Measurements from ENCODE around the gene HAUS2.
"Not testable (repeated sequence)": the region's sequence is repeated elsewhere in the genome, so short reads cannot be mapped to it uniquely, and the experiment has no call there.

HAUS2 gene

DNA sequence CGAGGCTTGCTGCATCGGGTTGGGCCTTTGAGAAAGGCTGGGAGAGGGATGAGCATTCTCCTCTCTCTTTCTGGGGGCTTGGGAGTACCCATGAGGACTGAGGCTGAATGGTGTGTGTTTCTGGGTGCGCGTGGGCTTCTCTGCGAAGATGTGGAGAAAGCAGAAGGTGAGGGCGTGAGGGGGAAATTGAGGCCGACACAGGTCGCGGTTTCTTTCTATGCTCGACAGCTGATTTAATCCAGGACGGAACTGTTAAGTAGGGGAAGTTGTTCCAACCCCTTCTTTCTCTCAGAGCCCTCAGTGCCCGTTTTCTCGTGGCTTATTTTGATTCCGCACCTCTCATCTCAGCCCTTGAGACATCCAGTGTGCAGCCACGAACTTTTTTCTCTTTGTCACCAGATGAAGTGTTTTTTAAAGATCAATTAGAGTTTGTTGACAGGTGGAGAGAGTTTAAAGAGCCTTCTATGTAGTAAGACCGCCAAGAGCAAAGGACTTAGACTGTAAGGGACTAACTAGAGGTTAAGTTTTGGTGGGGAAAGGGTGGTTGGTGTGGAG lies 27.5 kb downstream of the HAUS2 start:
- DNase-seq (ENCODE audit: low read depth in 3 of 3), result no peak

DNA sequence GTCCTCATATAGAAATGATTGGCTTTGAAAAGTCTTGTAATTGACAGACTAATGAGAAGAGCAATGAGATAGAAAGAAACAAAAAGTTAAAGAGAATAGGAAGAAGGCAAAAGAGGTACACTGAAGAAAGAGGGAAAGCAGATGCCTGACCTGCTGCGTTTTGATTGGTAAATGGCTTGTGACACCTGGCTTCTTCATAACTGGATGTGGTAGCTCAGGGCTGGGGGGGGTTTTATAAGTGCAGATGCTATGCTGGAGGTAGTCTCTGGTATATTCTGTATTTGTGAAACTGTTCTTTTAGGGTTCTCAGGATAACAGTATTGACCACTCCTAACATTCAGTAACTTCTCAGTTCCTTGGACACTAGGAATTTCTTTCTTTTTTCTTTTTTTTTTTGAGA lies 28.1 kb downstream of the HAUS2 start:
- DNase-seq (ENCODE audit: low read depth in 3 of 3), result no peak

DNA sequence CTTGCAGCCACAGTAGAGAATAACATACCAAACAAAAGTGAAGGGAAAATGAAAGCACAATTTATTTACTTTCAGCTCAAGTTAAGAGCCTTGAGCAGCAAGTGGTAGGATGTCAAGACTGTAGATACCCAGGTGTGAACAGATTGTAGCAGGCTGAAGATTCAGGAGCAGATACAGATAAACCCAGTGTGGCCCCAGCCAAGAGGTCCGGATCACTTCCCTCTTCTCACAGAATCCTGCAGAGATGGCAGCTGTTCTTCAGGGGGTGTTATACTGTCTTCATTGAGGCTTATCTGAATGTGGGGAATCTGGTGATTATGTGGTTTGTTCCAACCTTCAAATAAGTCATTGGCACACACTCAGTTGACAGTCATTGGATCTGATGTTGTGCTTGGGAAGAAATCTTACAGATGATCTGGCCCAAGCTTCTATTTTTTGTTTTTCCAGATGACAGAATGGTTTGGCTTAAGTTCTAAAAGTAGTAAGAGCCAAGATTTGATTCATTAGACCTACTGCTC lies 28.9 kb downstream of the HAUS2 start:
- DNase-seq (ENCODE audit: low read depth in 3 of 3), result no peak

DNA sequence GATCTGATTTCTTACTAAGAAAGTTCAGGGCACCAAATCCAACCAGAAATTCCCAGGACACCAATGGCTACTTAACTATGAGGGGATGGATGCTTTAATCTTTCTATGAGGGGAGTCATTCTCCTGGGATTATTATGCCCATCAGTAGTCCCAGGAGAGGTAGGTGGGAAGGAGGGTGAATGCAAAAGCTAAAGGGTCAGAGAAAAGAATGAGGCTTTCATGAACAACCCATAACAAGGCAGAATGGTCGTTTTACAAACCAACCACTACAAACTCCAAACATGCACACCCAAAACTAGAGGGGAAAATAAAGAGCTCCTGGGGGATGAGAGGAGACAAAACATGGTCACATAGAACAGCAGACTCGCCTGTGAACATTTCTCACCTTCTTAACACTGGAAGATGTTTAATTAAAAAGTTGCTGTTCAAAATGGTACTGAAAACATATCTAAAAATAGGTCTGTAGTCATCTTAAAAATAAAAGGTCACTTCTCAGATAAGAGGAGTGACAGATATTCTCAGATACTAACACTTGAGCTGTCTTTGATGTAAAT lies 30.4 kb downstream of the HAUS2 start:
- DNase-seq (ENCODE audit: low read depth in 3 of 3), result no peak

DNA sequence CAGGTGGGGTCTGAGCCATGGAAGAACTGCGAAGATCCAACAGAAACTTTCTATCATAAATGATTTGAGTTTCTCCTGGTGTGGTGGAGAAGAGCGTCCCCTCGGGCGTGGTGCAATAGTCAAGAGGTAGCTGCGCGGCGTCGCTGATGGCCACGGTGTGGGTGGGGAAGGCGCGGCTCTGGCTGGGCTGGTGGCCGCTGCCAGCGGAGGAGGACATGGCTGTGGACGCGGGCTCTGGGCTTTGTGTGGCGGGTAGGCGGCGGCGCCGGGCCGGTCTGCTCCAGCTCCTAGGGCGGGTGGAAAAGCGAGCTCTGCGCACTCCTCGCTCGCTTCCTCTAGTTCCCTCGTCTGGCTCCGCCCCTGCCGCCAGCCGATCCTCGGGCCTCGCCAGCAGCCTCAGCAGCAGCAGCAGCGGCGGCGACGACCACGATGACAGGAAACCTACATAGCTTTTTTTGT lies 32.7 kb downstream of the HAUS2 start:
- peak; percentile 47 to 66 (median 54) for DNase-seq (ENCODE audit: low read depth in 3 of 3)

DNA sequence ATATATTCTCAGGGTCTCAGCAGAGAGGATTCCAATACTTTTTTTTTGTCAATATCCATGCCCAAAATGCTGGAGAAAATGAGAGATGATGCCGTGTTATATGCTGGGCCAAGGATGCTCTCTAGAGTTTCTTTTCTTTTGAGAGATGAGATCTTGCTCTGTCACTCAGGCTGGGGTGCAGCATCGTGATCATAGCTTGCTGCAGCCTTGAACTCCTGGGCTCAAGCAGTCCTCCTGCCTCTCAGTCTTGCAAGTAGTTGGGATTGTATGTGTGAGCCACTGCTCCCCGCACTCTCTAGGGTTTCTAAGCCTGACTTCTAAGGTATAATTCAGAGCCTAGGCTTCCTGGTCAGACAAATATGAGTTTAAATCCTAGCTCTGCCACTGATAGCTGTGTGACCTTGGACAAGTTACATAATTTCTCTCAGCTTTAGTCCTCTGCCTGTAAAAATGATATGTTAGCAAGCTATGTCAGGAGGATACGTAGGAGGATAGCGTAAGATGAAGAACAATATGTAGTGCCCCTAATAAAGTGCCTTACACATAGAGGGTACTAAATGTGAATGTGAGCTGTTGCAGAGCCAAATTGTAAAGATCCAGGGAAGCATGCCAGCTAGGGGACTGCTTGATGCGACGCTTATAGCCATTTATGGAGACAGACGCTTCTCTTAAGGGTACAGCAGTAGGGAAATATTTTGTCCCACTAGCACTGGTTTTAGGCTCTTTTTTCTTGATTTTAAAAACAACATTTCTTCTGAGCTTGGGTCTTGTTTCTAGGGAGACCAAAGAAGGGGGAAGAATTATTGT lies 34.1 kb downstream of the HAUS2 start:
- no peak for DNase-seq (ENCODE audit: low read depth in 3 of 3)

DNA sequence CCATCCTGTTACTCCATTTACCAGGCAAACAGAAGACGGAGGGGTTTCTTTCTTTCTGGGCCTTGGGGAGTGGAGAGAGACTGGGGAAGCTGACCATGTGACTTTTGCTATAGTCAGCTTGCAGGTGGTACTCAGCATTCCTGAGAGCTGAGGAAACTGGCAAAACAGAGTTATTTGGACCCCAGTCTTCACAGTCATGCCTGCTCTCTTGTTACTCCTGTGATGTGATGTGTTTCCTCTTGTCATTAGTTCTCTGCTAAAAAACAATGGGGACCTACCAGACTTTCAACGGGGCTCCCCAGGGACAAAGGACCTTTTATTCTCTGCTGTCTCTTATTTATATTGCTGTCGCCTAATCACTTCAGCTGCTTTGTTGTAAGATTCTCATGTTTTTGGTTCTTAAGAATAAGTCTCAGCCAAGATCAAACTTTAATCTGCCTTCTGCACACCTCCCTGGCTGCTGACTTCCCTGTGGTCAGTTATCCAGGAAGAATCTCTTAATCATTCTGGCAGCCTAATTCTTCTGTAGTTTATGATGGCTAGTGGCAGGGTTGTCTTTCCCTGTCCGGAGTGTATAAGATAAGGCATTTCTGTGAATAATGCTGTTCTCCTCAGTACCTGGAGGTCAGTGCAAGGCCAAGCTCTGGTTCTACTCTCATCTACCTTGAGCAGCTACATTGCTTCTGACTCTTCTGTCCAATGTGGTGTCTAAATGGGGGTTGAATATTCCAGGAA lies 35.6 kb downstream of the HAUS2 start:
- no peak for DNase-seq (ENCODE audit: low read depth in 3 of 3)

DNA sequence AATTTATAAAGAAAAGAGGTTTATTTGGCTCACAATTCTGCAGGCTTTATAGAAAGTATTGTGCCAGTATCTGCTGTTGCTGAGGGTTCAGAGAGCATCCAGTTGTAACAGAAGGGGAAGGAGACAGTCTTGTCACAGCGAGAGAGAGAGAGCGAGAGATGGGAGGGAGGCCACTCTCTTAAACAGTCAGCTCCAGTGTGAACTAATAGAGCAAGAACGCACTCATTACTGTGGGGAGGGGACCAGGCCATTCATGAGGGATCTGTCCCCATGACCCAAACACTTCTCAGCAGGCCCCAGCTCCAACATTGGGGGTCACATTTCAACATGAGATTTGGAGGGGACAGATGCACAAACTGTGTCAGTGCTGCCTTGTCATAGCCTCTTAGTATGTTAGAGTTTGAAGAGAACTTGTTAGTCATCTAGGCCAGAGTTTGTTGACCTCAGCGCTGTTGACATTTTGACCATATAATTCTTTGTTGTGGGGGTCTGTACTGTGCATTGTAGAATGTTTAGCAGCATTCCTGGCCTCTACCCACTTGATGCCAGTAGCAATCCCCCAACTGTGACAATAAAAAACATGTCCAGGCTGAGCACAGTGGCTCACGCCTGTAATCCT lies 42.1 kb downstream of the HAUS2 start:
- DNase-seq (ENCODE audit: low read depth in 3 of 3), result no peak

DNA sequence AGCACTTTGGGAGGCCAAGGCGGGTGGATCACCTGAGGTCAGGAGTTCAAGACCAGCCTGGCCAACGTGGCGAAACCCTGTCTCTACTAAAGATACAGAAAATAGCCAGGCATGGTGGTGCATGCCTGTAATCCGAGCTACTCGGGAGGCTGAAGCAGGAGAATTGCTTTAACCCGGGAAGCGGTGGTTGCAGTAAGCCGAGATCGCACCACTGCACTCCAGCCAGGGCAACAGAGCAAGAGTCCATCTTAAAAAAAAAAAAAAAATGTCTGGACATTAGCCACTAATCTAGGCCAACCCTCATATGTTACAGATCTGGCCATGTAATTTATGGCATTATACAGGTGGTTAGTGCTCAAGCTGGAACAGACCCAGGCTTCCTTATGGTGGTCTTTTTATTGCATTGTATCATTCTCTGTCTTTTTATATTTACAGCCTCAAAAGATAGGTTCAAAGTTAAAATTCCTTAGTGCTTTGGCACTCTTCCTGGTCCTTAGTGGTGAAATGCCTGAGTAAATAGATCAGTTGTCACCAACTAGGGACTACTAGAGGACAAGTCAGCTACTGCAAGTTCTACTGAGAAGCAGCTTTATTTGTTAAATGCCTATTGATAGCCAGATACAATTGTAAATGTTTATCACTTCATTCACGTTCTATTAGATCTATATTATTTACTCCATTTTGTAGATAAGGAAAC lies 42.7 kb downstream of the HAUS2 start:
- DNase-seq (ENCODE audit: low read depth in 3 of 3), result no peak

DNA sequence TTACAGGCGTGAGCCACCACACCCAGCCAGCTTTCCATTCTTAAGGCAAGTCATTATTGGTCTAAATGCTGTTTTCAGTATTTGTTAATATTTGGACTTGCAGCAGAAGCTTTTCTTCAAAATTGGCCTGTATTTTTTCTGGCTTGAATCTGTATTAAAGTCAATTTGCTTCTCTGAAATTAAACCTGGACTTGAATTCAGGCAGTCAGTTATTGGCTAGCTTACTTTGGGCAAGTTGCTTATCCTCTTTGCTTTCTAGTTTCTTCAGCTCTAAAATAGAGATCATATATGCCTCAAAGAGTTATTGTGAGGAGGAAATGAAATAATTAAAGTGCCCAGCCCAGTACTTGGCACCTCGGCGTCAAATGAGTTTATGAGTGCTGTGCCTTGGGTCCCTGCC lies 44.1 kb downstream of the HAUS2 start:
- DNase-seq (ENCODE audit: low read depth in 3 of 3), result no peak

DNA sequence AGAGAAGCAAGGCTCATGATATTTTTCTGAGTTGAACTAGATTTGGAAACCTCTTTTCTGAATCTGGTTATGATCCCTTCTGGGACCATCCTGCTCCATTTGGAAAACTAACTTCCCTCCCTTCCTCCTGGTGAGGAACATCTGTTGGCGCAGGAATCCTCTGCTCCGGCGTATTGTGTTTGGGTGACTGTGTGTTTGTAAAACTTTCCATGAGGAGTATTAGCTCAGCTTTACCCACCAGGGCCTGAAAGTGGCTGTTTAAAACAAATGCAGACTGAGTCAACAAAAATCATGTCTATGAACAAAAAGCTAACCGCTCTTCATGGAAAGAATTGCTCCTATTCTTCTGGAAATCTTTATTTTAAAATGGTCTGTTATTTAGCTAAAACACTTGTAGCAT lies 44.5 kb downstream of the HAUS2 start:
- no peak for DNase-seq (ENCODE audit: low read depth in 3 of 3)

DNA sequence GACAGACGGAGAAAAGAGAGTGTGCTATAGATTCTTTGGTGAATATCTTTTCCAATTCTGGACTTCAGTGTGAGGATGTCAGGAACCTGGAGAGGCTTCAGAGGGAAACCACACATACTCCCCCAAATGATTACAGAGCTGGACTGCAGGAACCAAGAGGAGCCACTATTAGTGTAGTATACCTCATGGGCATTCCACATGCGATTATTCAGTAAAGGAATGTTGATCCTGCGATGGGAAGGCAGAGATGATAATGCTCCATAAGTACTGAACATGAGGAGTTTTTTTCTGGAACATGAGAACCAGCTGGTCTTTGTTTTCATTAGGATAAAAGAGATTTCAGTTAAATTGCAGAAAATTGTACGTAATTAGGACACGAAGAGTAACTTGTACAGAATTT lies 45.5 kb downstream of the HAUS2 start:
- no peak for DNase-seq (ENCODE audit: low read depth in 3 of 3)

DNA sequence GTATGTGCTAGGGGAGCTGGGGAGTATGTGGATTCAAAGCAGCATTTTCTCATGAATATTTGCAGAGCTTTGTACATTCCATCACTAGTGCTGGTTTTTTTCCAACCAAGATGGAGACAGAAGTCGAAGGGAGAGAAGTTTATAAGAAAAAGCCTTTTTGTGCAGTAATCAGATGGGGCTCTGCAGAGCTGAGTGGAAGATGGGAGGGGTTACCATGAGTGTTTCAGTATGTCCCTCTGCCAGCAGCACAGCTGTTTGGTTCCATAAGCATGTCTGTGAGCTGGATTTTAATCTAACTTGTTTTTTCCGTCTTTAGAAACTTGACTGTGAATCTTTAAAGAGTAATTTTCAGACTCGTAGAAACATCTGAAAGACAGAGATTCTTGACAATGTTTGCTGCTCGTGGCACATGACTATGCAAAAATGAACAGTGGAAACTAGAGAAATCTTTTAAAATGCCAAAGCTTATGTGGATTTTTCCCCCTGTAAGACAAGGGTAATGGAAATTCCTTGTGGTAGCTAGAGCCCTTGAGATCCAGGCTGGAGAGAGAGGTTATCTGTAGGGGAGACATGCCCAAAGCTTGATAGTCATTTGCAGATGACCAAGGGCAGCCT lies 47.1 kb downstream of the HAUS2 start:
- no peak for DNase-seq (ENCODE audit: low read depth in 3 of 3)

DNA sequence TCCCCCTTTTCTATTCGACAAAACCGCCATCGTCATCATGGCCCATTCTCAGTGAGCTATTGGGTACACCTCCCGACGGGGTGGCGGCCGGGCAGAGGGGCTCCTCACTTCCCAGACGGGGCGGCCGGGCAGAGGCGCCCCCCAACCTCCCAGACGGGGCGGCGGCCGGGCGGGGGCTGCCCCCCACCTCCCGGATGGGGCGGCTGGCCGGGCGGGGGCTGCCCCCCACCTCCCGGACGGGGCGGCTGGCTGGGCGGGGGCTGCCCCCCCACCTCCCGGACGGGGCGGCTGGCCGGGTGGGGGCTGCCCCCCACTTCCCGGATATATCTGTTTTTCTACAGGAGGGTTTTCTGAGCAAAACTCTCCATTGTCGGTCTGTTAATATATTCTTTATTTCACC lies 52.7 kb downstream of the HAUS2 start:
- not testable (repeated sequence) for DNase-seq (ENCODE audit: low read depth in 3 of 3)

DNA sequence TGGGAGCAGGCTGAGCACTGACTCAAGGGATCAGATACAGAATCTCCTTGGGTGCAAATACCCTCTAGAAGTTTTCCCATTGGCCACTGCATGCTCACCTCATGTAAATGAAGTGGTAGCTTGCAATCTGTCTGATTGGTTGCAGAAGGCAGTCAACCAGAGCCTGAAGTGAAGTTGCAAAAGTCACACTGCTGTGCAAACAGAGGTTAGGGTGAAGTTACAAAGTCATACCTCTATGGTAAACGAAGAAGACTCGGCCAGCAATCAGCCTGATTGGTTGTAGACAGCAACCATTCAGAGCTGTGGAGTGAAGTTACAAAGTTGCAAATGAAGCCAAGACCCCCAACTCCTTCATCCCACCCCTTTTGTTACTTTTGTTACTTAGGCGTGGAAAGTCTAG lies 53.9 kb downstream of the HAUS2 start:
- DNase-seq (ENCODE audit: low read depth in 3 of 3), result no peak

DNA sequence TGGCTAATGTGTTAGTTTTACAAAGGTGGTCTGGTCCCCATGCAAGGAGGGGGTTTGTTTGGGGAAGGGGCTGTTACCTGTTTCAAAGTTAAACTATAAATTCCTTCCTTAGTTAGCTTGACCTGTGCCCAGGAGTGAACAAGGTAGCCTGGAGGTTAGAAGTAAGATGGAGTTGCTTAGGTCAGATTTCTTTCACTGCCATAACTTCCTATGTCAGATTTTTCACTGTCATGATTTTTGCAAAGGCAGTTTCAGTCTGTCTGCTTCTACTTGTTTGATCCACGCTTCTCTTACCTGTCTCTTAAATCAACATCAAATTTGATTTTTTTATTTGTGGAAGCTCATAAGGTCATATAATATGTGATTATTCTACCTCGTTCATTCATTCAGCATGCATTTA lies 55.3 kb downstream of the HAUS2 start:
- no peak for DNase-seq (ENCODE audit: low read depth in 3 of 3)

DNA sequence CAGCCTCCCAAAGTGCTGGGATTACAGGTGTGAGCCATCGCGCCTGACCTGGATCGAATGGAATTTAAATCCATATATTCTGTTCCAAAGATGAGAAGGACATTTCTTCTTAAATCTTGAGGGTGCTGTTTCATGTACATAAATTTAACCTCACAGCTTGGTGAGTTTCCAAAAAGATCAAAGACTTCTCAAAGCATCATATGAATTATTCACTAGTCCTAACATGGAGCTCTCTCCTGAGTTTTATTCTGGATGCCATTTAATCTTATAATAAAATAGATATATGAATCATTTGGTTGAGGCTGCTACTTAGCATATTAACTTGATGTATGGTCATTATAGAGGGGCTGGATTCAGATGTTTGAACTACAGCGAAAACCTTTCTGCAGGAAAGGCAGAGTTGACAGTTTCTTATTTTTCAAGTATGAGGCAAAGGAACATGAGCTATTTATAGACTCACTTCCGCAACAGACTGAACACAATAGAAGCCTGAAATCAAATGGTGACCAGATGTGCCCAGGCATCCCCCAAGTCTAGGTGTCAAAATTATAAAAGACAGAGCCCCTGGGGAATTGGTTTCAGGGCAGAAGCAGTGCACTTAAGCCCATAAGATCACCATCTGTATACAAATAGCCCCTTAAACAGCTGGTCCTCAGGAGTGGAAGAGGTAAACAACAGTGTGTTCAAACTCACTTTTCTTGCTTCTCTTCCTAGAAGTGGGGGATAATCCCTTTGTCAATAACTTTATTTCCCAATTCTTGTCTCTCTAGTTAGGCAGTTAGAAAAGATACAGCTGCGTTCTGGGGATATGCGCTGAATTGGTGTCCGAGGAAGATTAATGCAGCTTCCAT lies 56.5 kb downstream of the HAUS2 start:
- no peak for DNase-seq (ENCODE audit: low read depth in 3 of 3)

DNA sequence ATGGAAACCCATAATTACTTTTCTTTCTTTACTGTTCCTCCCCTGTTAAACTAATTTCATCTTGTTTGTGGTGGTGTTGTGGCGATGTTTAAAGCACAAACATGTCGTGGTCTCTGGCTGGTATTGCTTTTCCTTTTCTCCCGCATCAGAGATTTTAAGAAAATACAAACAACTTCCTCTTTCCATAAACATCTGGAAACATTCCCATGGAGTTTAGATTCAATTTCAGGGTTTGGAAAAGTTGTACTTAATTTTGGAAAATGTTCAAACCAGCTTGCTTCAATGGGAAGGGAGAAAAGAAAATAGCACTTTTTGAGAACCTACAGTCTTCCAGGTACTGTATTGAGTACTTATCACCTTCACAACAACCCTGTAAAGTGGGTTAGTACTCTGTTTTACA lies 57.2 kb downstream of the HAUS2 start:
- no peak for DNase-seq (ENCODE audit: low read depth in 3 of 3)

DNA sequence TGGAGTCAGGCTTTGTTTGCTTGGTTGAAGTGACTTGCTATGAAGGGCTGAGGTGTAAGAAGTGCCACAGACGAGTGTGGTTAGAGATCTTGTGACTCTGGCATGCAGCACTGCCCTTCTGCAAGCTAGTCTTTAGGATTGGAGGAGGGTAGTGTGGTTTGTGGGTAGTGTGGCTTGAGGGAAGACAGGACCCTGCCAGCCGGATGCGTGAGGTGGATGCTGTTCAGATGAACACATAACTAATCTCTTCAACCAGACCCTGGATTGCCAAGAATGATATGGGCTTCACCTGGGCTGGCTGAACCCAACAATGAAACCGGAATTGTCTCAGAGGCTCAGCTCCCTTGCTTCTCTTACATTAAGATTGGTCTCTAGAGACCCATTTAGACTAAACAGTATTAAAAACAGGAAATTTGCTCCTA lies 59.5 kb downstream of the HAUS2 start:
- DNase-seq (ENCODE audit: low read depth in 3 of 3), result peak in 2 of 3 donors; percentile 16 to 27

Data from stimulated activated CD4-positive, alpha-beta T cell treated with anti-CD3 and anti-CD28 coated beads, TNF-alpha, amount 100 ng/mL, for 48 hours (primary cell).